Lung microvascular endothelial cell (primary cell): ENCODE results near the gene SPAG6. TPM values are rescaled to one million over a fixed set of nuclear protein-coding genes. Genes with fewer than 3 reads are reported as not detected.
A peak's percentile ranks its signal among the peaks of the same experiment; 100 is the strongest.

ENCODE experiments used
- DNase-seq, 2 donors: peaks; one replicate each; pipeline versions ENCODE4 v3.0.0 to v3.0.0-alpha.2; 2010; ENCODE audit warnings: low read depth in 2 of 2
- total RNA-seq: library from RNA; depleted of rRNA; stranded (reverse); fragments of >200 nt; gene quantifications from 2 replicates; pipeline ENCODE4 v1.2.1, GENCODE V29; 2014

The SPAG6 gene
- total RNA-seq, 1 donor from 2014 or later = not detected

- DNase-seq = peak in 1 of 2 donors; percentile 32
Observed at GRCh38 chr10:22321924-22322640, 23.2 kb upstream of the SPAG6 start.

- DNase-seq = no peak
Observed at GRCh38 chr10:22322641-22323160, 22.6 kb upstream of the SPAG6 start.

GRCh38 chr10:22323538-22324305, 21.6 kb upstream of the SPAG6 start:
- no peak for DNase-seq

- no peak for DNase-seq
Observed at GRCh38 chr10:22324413-22324812, 20.9 kb upstream of the SPAG6 start.

GRCh38 chr10:22324893-22325271, 20.4 kb upstream of the SPAG6 start:
- DNase-seq = no peak

- peak; percentile 75 to 77 for DNase-seq
Observed at GRCh38 chr10:22325272-22326144, 19.8 kb upstream of the SPAG6 start.

- no peak for DNase-seq
Observed at GRCh38 chr10:22326145-22326702, 19.1 kb upstream of the SPAG6 start.

- DNase-seq = no peak
Observed at GRCh38 chr10:22329150-22329549, 16.1 kb upstream of the SPAG6 start.

GRCh38 chr10:22332116-22332692, 13.1 kb upstream of the SPAG6 start:
- DNase-seq = no peak

GRCh38 chr10:22333167-22333974, 11.9 kb upstream of the SPAG6 start:
- DNase-seq = peak in 1 of 2 donors; percentile 24

GRCh38 chr10:22333975-22334282, 11.4 kb upstream of the SPAG6 start:
- DNase-seq = no peak

GRCh38 chr10:22334414-22335172, 10.7 kb upstream of the SPAG6 start:
- DNase-seq = no peak

- DNase-seq = peak; percentile 64 to 75
Observed at GRCh38 chr10:22335173-22335933, 9.9 kb upstream of the SPAG6 start.

GRCh38 chr10:22338185-22338900, 7.0 kb upstream of the SPAG6 start:
- no peak for DNase-seq

GRCh38 chr10:22338931-22339330, 6.4 kb upstream of the SPAG6 start:
- DNase-seq = no peak

GRCh38 chr10:22339761-22340328, 5.5 kb upstream of the SPAG6 start:
- no peak for DNase-seq

- DNase-seq = peak; percentile 82 to 86
Observed at GRCh38 chr10:22340329-22341189, 4.7 kb upstream of the SPAG6 start.
